Measurements from ENCODE around the gene TASP1.
A peak's percentile ranks its signal among the peaks of the same experiment; 100 is the strongest.
"Not testable (repeated sequence)": the region's sequence is repeated elsewhere in the genome, so short reads cannot be mapped to it uniquely, and the experiment has no call there.

Gene TASP1

DNA sequence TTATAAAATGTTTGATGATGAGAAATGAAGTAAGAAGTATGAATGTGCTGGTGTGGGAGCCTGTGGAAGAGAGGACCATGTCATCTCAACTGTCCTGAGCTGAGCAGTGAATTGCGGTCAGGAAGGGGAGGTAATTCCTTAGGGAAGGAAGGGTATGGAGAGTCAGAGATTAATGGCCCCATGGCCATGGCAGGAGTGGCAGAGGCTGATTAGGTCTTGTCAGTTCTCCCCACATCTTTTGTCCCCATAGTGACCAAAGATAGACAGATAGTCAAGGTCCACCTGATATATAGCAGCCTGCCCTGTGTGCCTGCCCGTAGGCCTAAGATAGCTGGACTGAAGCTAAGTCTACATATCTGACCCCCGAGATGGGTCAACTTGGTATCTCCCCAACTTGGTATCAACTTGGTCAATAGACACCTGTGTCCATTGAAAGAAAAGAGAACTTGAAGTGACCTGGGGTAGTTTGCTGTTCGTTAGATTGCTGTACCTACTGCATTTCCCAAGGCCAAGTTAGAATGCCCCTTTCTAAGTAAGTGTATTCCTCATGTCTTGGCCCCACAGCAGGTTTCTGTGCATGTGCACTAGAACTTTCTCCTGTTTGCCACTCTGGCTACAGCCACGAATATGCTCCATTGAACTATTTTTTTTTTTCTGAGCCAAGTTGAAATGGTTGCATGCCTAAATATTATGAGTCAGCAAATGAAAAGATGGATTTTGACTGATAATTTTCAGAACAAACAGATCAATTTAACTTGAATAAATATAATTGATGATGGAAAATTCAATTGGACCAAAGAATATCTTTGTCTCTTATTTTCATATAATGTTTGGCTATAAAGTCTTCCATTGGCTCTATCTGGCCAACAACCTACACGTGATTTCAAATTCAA lies 274.2 kb downstream of the TASP1 start:
- Mint-ChIP-seq H3K4me1 (peaks cover 5% of the 10 kb centered on the region), H3K27ac (peak overlapping the region; percentile 49), H3K27me3 (ENCODE audit: low read depth, poor library complexity) (peaks cover 2% of the 10 kb centered on the region), H3K9me3 (peaks cover 18% of the 10 kb centered on the region), H3K36me3 (ENCODE audit: low read depth) (no peaks in the 10 kb centered on the region), H3K4me3 (no peak overlapping the region)
- no peak for DNase-seq
- TF ChIP-seq, protein P1, sequence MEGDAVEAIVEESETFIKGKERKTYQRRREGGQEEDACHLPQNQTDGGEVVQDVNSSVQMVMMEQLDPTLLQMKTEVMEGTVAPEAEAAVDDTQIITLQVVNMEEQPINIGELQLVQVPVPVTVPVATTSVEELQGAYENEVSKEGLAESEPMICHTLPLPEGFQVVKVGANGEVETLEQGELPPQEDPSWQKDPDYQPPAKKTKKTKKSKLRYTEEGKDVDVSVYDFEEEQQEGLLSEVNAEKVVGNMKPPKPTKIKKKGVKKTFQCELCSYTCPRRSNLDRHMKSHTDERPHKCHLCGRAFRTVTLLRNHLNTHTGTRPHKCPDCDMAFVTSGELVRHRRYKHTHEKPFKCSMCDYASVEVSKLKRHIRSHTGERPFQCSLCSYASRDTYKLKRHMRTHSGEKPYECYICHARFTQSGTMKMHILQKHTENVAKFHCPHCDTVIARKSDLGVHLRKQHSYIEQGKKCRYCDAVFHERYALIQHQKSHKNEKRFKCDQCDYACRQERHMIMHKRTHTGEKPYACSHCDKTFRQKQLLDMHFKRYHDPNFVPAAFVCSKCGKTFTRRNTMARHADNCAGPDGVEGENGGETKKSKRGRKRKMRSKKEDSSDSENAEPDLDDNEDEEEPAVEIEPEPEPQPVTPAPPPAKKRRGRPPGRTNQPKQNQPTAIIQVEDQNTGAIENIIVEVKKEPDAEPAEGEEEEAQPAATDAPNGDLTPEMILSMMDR (IDR thresholded peaks at IDR 0.05) = no peak

DNA sequence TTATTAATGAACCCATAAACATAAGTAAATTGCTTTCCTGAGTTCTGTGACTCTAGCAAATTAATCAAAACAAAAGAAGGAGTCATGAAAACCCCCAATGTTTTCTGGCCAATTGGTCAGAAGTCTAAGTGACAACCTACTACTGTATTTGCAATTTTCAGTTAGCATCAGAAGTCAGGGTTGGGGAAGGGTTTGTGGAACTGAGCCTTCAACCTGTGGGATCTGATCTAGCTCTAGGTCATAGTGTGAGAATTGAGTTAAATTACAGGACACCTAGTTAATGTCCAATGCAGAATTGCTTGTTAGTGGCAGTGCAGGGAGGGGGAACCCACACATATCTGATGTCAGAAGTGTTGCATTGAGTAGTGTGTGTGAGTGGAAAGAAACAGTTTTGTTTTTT lies 275.3 kb downstream of the TASP1 start:
- DNase-seq = no peak
- Mint-ChIP-seq H3K4me3 (no peak overlapping the region), H3K27me3 (ENCODE audit: low read depth, poor library complexity) (no peaks in the 10 kb centered on the region), H3K27ac (no peak overlapping the region), H3K9me3 (peaks cover 15% of the 10 kb centered on the region), H3K4me1 (peaks cover 5% of the 10 kb centered on the region), H3K36me3 (ENCODE audit: low read depth) (no peaks in the 10 kb centered on the region)
- TF ChIP-seq, protein P1 (IDR thresholded peaks at IDR 0.05) = no peak

DNA sequence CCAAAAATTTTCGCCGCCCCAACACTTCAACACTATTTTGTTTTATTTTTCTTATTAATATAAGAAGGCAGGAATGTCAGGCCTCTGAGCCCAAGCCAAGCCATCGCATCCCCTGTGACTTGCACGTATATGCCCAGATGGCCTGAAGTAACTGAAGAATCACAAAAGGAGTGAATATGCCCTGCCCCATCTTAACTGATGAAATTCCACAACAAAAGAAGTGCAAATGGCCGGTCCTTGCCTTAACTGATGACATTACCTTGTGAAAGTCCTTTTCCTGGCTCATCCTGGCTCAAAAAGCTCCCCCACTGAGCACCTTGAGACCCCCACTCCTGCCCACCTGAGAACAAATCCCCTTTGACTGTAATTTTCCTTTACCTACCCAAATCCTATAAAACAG lies 276.6 kb downstream of the TASP1 start:
- not testable (repeated sequence) for H3K27ac Mint-ChIP-seq; H3K4me1 Mint-ChIP-seq; H3K27me3 Mint-ChIP-seq (ENCODE audit: low read depth, poor library complexity); DNase-seq; H3K36me3 Mint-ChIP-seq (ENCODE audit: low read depth); H3K9me3 Mint-ChIP-seq; H3K4me3 Mint-ChIP-seq

DNA sequence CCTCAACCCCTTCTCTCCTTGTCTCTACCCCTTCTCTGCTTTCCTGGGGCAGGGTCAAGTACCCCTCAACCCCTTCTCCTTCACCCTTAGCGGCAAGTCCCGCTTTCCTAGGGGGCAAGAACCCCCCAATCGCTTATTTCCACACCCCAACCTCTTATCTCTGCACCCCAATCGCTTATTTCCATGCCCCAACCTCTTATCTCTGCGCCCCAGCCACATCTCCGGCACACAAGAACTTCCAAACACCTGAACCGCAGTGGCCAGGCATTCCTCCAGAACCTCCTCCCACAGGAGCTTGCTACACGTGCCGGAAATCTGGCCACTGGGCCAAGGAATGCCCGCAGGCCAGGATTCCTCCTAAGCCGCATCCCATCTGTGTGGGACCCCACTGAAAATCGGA lies 279.8 kb downstream of the TASP1 start:
- not testable (repeated sequence) for H3K27me3 Mint-ChIP-seq (ENCODE audit: low read depth, poor library complexity); DNase-seq; H3K27ac Mint-ChIP-seq; H3K4me1 Mint-ChIP-seq; H3K36me3 Mint-ChIP-seq (ENCODE audit: low read depth); H3K4me3 Mint-ChIP-seq; H3K9me3 Mint-ChIP-seq

DNA sequence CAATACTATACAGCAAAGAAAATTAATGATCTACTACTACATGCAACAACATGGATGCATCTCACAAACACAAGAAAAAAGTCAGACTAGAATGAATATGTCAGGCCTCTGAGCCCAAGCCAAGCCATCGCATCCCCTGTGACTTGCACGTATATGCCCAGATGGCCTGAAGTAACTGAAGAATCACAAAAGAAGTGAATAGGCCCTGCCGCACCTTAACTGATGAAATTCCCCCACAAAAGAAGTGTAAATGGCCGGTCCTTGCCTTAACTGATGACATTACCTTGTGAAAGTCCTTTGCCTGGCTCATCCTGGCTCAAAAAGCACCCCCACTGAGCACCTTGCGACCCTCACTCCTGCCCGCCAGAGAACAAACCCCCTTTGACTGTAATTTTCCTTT lies 280.9 kb downstream of the TASP1 start:
- not testable (repeated sequence) for H3K4me1 Mint-ChIP-seq; H3K4me3 Mint-ChIP-seq; H3K27ac Mint-ChIP-seq; H3K27me3 Mint-ChIP-seq (ENCODE audit: low read depth, poor library complexity); H3K36me3 Mint-ChIP-seq (ENCODE audit: low read depth); DNase-seq; H3K9me3 Mint-ChIP-seq

DNA sequence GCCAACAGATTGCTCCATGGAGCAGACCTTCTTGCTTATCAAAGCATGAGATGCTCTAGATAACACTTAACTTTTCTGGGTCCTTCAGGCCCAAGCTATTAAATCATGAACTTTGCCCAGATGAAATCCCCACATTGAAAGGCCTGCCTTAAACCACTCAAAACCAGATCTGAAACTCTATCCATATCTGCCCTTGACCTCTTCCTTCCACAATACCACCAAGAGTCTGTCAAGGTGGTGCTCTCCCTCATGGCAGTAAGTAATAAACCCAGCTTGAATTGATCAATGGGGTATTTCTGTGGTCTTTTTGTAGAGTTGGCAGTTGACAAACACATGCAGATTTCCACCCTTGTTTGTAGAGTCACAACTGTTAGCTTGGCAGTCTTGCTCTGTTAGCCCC lies 282.1 kb downstream of the TASP1 start:
- DNase-seq = no peak
- Mint-ChIP-seq H3K27me3 (ENCODE audit: low read depth, poor library complexity) (no peaks in the 10 kb centered on the region), H3K36me3 (ENCODE audit: low read depth) (no peaks in the 10 kb centered on the region)

DNA sequence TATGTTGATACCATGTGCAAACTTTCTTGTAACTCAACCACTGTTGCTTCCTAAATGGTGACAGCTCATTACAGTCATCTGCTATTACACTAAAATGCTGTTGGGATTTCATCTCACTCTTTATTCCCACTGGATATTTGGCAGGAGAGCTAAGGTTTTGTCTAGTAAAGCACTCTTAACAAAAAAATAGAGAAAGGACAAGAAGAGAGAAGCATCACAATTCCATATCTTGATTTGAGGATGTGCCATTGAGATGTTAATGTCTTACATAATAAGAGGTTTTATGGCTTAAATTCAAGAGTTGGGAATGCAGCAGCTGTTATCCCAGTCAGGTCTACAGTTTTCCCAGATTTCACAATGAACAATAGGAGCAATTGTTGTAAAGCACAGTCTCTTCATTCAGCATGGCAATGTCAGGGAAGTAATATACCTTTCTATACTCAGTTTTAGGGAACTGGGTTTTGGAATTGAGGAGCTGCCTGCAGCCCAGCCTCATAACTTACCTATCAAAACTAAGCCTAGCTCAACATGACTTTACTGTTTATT lies 282.7 kb downstream of the TASP1 start:
- H3K4me1 Mint-ChIP-seq = no peaks in the 10 kb centered on the region
- H3K4me3 Mint-ChIP-seq = no peak overlapping the region
- H3K27ac Mint-ChIP-seq = no peak overlapping the region
- no peaks in the 10 kb centered on the region for H3K27me3 Mint-ChIP-seq (ENCODE audit: low read depth, poor library complexity)
- TF ChIP-seq, protein P1 (IDR thresholded peaks at IDR 0.05) = no peak
- H3K9me3 Mint-ChIP-seq = no peaks in the 10 kb centered on the region
- no peak for DNase-seq
- H3K36me3 Mint-ChIP-seq (ENCODE audit: low read depth) = no peaks in the 10 kb centered on the region

More for the DNA sequence above, 282.1 kb downstream of the TASP1 start:
- Mint-ChIP-seq H3K4me3 (no peak overlapping the region), H3K9me3 (no peaks in the 10 kb centered on the region), H3K27ac (no peak overlapping the region), H3K4me1 (no peaks in the 10 kb centered on the region)
- TF ChIP-seq, protein P1 (IDR thresholded peaks at IDR 0.05) = no peak

Data from nephron progenitor cell (in vitro differentiated cells).